Skeletal muscle tissue (tissue), 4 donors: ENCODE results near the gene CACHD1. TPM values are rescaled to one million over a fixed set of nuclear protein-coding genes. Genes with fewer than 3 reads are reported as not detected.

ENCODE experiments used
- H3K27ac ChIP-seq: one replicate; pipeline ENCODE4 v1.7.0; 2013; ENCODE audit warnings: mild to moderate bottlenecking, low read depth, low read length, inconsistent platforms
- H3K27me3 ChIP-seq, 3 donors: one replicate each; pipeline ENCODE4 v1.7.0; 2013; ENCODE audit warnings: low read length in 3 of 3; ENCODE audit not compliant: control insufficient read depth in 3 of 3, insufficient read depth in 3 of 3
- H3K36me3 ChIP-seq, 3 donors: one replicate each; pipeline ENCODE4 v1.7.0; 2013; ENCODE audit warnings: low read length in 3 of 3; ENCODE audit not compliant: control insufficient read depth in 3 of 3, insufficient read depth in 3 of 3
- H3K4me1 ChIP-seq, 3 donors: one replicate each; pipeline ENCODE4 v1.7.0; 2013; ENCODE audit warnings: low read length in 3 of 3, mild to moderate bottlenecking in 3 of 3; ENCODE audit not compliant: control insufficient read depth in 3 of 3, insufficient read depth in 3 of 3
- H3K4me3 ChIP-seq, 3 donors: one replicate each; pipeline ENCODE4 v1.7.0; 2013; ENCODE audit warnings: low read length in 3 of 3
- H3K9ac ChIP-seq, 3 donors: one replicate each; pipeline ENCODE4 v1.7.0; 2013; ENCODE audit warnings: low read length in 3 of 3, mild to moderate bottlenecking in 3 of 3, moderate library complexity in 2 of 3, low read depth in 1 of 3
- H3K9me3 ChIP-seq, 3 donors: one replicate each; pipeline ENCODE4 v1.7.0; 2013; ENCODE audit warnings: low read length in 3 of 3; ENCODE audit not compliant: control insufficient read depth in 3 of 3
- total RNA-seq: library from RNA; depleted of rRNA; stranded (reverse); fragments of >200 nt; gene quantifications from one replicate; pipeline ENCODE4 v1.2.3, GENCODE V29; 2014
- donor health status: Osteomylitis.

CACHD1 gene
- total RNA-seq, 1 donor from 2014 or later = 12.5 TPM

DNA sequence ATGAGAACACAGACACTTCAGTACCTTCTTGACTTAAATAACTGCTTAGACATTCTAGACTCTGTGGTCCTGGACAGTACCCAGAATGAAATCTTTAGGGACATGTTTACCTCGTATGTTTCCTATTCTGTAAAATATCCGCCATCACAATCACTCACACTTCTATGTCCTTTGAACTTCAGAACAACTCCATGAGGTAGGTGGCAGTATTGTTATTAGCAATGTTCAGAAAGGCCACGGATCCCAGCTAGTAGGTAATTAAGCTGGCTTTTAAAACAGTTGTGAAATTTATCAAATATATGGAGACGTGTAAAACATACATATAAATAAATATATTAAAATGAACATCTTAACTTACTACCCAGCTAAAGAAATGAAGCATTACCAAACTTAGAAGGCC, 83.4 kb downstream of the CACHD1 start:
- Histone ChIP-seq H3K9me3 (no peaks in the 10 kb centered on the region), H3K9ac (no peak overlapping the region), H3K27me3 (no peaks in the 10 kb centered on the region), H3K27ac (no peak overlapping the region), H3K36me3 (peaks cover 0 to 6% (median 0%) of the 10 kb centered on the region in 3 donors), H3K4me3 (no peak overlapping the region), H3K4me1 (peaks cover 6 to 16% (median 9%) of the 10 kb centered on the region in 3 donors)

DNA sequence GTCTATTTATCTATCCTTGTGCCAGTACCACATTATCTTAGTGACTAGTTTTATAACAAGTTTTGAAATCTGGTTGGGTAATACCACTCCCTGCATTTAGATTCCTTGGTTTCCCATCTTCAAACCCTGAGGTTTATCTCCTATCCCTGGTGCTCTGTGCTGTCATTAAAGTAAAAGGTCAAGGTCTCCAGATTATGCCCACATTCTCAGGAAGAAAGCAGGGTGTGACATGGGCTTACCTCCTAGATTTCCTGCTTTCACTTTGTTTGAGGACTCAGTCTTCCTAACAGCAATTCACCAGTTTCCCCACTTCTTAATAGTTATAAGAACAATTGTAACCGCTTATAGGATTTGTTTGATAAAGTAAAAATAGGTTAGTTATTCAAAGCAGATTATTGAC, 86.0 kb downstream of the CACHD1 start:
- Histone ChIP-seq H3K9ac (no peak overlapping the region), H3K4me3 (no peak overlapping the region), H3K4me1 (peaks cover 0 to 4% (median 0%) of the 10 kb centered on the region in 3 donors), H3K36me3 (peaks cover 0 to 10% (median 0%) of the 10 kb centered on the region in 3 donors), H3K9me3 (no peaks in the 10 kb centered on the region), H3K27ac (no peak overlapping the region), H3K27me3 (no peaks in the 10 kb centered on the region)

DNA sequence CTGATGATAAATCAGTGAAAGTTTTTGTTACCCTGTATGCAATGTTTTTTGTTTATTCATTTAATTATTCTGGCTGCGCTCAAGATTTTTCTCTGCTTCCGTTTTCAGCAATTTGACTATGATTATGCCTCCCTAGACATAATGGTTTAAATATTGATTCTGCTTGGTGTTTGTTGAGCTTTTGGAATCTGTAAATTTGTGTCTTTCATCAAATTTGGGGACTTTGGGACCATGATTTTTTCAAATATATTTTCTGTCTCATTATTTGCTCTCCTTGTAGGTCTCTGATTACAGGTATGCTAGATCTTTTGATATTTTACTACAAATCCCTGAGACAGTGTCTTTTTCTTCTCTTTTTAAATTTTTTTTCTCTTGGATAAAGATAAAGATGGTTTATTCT, 92.1 kb downstream of the CACHD1 start:
- no peak overlapping the region for H3K9ac ChIP-seq
- no peaks in the 10 kb centered on the region for H3K27me3 ChIP-seq
- no peak overlapping the region for H3K27ac ChIP-seq
- no peaks in the 10 kb centered on the region for H3K4me1 ChIP-seq
- peaks cover 0 to 8% (median 0%) of the 10 kb centered on the region in 3 donors for H3K36me3 ChIP-seq
- H3K9me3 ChIP-seq = no peaks in the 10 kb centered on the region
- no peak overlapping the region for H3K4me3 ChIP-seq

DNA sequence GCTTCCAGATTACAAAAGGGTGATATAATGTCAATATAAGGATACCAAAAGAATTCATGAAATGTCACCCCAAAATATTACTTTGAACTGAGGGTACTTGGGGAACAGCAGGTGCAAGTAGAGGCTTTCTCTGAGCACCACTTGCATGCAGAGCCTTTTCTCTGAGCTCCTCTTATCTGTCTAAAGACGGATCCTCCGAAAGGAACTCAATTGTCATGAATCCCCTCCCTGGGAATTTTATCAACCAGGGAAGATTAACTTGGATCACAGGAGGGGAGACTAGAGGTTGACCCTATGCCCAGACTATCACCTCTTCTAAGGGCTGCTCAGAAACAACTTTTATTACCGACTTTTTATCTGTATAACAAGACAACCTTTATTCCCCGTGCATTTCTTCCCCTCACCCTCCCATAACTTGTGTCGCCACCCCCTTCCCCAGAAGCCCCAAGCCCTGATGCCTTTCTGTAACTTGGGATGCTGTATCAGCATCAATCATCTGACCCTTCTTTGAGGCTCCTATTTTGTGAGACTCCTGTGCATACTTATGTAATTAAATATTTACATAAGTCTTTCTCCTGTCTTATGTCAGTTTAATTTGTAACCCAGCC, 94.1 kb downstream of the CACHD1 start:
- Histone ChIP-seq H3K9me3 (no peaks in the 10 kb centered on the region), H3K27me3 (no peaks in the 10 kb centered on the region), H3K9ac (no peak overlapping the region), H3K4me1 (no peaks in the 10 kb centered on the region), H3K4me3 (no peak overlapping the region), H3K27ac (no peak overlapping the region), H3K36me3 (peaks cover 0 to 2% (median 0%) of the 10 kb centered on the region in 3 donors)

DNA sequence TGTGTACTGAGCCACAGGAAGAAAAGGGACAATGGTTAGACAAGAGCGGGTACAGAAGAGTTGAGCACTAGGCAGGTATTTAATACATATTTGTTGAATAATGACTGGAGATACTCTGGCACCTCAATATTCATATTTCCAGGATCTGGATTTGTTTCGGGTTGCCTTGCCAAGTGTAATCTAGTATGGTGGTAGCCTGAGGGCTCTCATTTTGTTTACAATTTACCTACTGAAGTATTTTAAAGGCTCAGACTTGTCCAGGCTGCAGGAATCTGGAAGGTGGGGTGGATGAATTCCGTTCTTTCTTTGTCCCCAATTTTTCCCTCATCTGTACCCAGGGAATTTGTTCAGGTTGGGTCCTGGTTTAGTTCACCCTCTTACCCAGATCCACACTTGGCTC, 95.0 kb downstream of the CACHD1 start:
- H3K4me1 ChIP-seq = no peaks in the 10 kb centered on the region
- no peak overlapping the region for H3K4me3 ChIP-seq
- no peaks in the 10 kb centered on the region for H3K27me3 ChIP-seq
- no peaks in the 10 kb centered on the region for H3K9me3 ChIP-seq
- no peak overlapping the region for H3K27ac ChIP-seq
- no peak overlapping the region for H3K9ac ChIP-seq
- H3K36me3 ChIP-seq = peaks cover 0 to 2% (median 0%) of the 10 kb centered on the region in 3 donors

DNA sequence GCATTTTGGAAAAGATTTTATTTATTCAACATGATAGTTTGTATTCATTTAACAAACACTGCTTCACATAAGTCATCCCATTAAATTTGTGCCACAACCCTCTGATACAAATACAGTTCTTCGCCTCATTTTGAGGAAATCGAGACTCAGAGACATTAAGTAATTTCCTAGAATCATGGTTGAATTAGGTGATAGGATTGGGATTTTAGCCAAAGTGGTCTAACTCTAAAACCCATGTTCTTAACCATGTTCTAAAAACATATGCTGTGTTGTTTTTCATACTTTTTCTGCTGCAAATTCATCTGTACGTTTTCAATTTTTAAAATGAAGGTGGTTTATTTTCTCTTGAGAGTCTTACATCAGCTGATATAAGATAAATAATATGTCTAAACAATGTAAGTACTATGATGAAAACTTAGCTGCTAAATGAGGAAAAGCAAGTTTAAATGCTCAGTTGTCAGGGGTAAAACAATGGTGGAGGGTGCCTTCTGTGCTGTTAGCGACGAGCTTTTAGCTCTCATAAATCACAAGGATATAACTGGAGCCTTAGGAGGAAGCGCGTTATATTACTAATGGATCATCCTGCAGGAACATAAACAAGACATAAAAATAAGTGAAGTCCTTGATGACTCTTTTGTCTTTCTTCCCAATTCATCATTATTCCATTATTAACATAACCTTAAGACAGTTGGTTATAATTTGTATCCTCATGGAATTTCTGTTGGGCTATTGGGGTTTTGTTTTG, 97.7 kb downstream of the CACHD1 start:
- no peak overlapping the region for H3K9ac ChIP-seq
- H3K27ac ChIP-seq = no peak overlapping the region
- peaks cover 0 to 6% (median 2%) of the 10 kb centered on the region in 3 donors for H3K4me1 ChIP-seq
- H3K9me3 ChIP-seq = no peaks in the 10 kb centered on the region
- H3K4me3 ChIP-seq = no peak overlapping the region
- H3K27me3 ChIP-seq = no peaks in the 10 kb centered on the region
- no peaks in the 10 kb centered on the region for H3K36me3 ChIP-seq

DNA sequence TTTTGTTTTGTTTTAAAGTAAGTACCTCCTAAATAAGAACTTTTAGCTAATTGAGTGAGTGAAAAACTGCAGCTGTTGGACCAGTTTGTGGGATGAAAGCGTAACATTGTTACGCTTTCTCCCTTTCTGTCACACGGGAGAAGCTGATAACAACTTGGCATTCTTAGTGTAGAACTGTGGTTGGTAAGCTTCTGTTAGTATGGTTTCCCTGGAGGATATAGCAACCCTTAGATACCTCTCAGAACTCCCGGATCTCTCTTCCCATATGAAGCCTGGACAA, 98.2 kb downstream of the CACHD1 start:
- H3K4me1 ChIP-seq = peaks cover 0 to 6% (median 3%) of the 10 kb centered on the region in 3 donors
- H3K4me3 ChIP-seq = no peak overlapping the region
- H3K9ac ChIP-seq = no peak overlapping the region
- no peaks in the 10 kb centered on the region for H3K9me3 ChIP-seq
- H3K36me3 ChIP-seq = no peaks in the 10 kb centered on the region
- no peak overlapping the region for H3K27ac ChIP-seq
- H3K27me3 ChIP-seq = no peaks in the 10 kb centered on the region

DNA sequence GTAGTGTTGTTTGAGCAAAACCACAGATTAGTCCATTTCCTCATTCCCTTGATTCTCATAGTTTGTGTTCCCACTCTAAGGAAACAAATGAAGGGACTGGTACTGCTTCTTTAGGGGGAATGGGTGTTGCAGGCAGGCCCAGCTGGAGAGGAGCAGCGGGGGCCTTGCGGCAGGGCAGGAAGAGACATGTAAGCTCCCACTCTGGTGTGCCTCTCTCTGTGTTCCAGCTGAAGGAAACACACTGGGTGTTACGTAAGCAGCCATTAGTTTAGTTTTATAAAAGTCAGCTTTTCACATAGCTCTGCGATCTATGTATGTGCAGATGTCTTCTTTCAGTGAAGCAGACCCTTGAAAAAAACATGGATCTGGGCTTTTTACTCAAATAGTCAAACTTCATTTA, 99.5 kb downstream of the CACHD1 start:
- no peaks in the 10 kb centered on the region for H3K36me3 ChIP-seq
- H3K27ac ChIP-seq = no peak overlapping the region
- no peak overlapping the region for H3K9ac ChIP-seq
- peaks cover 0 to 6% (median 3%) of the 10 kb centered on the region in 3 donors for H3K4me1 ChIP-seq
- H3K4me3 ChIP-seq = no peak overlapping the region
- no peaks in the 10 kb centered on the region for H3K27me3 ChIP-seq
- H3K9me3 ChIP-seq = no peaks in the 10 kb centered on the region

DNA sequence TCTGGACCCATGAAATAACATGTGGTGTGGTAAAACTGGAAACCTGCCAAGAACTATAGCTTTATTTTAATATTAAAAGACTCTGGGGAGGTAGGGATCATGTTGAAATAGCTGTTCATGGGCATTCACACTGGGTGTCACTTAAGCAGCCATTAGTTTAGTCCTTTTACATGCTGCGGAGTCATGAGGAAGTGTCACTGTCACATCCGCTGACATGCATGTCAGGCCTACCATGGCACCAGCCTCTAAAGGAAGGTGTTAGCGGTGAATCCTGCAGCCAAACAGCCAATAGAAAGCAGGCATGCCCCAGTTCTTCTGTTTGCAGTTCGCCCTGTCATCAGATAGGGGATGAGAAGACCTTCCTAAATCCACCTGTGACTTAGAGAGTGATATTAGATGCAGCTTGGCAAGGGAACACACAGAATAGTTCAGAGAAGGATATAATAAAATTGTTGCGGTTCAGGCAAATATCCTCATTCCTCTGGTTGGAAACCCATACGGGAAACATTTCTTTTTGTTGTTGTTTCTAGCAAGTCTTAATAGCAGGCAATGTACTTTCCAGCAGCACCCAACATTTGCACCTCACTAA, 100.4 kb downstream of the CACHD1 start:
- Histone ChIP-seq H3K4me1 (peaks cover 0 to 6% (median 3%) of the 10 kb centered on the region in 3 donors), H3K27ac (no peak overlapping the region), H3K4me3 (no peak overlapping the region), H3K9me3 (no peaks in the 10 kb centered on the region), H3K36me3 (no peaks in the 10 kb centered on the region), H3K27me3 (no peaks in the 10 kb centered on the region), H3K9ac (no peak overlapping the region)

DNA sequence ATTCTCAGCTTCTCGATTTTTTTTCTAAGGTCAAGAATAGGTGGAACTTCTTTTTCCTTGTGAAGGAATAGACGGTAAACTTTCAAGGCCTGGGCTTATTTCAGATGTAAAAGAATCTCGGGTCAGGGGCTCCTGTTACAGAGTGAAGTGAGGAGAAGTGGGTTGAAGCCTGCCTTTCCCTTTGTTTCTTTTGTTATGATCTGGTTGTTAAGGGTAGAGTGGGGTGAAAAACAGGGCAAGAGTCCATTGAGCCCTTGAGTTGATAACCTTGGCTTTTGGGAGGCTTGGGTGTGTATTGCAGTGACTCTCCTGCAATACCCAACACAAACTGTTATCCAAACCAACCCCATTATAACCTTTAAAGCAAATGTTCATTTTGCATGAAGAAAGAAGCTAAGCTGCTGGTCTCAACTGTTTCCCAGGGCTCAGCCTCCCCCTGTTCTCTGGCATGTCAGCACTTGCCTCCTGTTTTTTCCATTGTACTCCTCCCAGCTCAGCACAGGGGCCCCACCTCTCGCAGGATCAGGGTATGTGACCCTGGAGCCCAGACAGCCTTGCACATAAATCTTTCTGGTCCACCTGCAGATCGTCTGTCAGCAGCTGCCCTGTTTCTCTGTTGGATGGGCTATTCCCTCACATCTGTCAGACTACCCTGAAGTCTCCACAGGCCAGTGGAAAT, 102.4 kb downstream of the CACHD1 start:
- no peaks in the 10 kb centered on the region for H3K27me3 ChIP-seq
- no peak overlapping the region for H3K9ac ChIP-seq
- H3K36me3 ChIP-seq = no peaks in the 10 kb centered on the region
- H3K4me1 ChIP-seq = peaks cover 0 to 6% (median 3%) of the 10 kb centered on the region in 3 donors
- no peak overlapping the region for H3K4me3 ChIP-seq
- H3K9me3 ChIP-seq = no peaks in the 10 kb centered on the region
- H3K27ac ChIP-seq = no peak overlapping the region
